ENCODE results near the gene EXTL2.

EXTL2 gene

DNA sequence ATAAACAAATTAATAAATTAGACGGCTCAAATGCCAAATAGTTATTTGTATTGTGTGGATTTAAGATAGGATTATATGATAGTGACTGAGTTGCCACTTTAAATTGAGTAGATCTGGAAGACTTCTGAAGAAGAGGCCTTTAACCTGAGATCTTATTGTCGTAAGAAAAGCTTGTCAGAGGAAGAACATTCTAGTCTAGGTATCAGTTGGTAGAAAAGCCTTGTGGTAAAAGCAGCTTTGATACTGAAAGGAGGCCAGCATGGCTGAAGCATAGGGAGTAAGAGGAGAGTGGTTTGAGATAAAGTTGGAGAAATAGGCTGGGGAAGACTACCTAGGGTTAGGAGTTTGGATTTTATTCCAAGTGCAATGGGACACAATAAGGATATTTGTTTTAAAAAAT, 30.3 kb upstream of the EXTL2 start:
- H3K4me3 ChIP-seq (replicated peaks; ENCODE audit: low read depth, low read length): no peak overlapping the region
- TF ChIP-seq, protein P1, sequence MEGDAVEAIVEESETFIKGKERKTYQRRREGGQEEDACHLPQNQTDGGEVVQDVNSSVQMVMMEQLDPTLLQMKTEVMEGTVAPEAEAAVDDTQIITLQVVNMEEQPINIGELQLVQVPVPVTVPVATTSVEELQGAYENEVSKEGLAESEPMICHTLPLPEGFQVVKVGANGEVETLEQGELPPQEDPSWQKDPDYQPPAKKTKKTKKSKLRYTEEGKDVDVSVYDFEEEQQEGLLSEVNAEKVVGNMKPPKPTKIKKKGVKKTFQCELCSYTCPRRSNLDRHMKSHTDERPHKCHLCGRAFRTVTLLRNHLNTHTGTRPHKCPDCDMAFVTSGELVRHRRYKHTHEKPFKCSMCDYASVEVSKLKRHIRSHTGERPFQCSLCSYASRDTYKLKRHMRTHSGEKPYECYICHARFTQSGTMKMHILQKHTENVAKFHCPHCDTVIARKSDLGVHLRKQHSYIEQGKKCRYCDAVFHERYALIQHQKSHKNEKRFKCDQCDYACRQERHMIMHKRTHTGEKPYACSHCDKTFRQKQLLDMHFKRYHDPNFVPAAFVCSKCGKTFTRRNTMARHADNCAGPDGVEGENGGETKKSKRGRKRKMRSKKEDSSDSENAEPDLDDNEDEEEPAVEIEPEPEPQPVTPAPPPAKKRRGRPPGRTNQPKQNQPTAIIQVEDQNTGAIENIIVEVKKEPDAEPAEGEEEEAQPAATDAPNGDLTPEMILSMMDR (IDR thresholded peaks at IDR 0.05; ENCODE audit: low read depth, low read length, missing control alignments): no peak
- DNase-seq (ENCODE audit: extremely low read depth, low read depth): no peak

DNA sequence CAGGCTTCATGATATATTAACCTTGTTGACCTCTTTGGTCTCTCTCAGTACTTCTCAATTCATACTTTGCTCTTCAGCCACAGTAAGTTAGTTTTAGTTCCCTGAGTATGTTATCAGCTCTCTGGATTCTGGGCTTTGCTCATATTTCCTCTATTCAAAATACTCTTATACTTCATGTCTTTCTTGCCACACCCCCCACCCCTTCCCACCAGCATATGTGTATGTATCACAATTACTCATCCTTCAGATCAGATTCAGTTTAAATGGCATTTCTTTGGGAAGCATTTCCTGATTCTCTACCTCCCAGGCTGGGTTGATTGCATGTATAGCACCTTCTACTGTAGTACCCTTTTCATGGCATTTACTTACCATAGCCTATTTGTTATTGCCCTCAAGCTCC, 29.6 kb upstream of the EXTL2 start:
- H3K4me3 ChIP-seq (replicated peaks; ENCODE audit: low read depth, low read length): no peak overlapping the region
- TF ChIP-seq, protein P1 (IDR thresholded peaks at IDR 0.05; ENCODE audit: low read depth, low read length, missing control alignments): no peak
- DNase-seq (ENCODE audit: extremely low read depth, low read depth): no peak

- no peak overlapping the region for H3K4me3 ChIP-seq (replicated peaks; ENCODE audit: low read depth, low read length)
- TF ChIP-seq, protein P1 (IDR thresholded peaks at IDR 0.05; ENCODE audit: low read depth, low read length, missing control alignments): peak; percentile 33
- DNase-seq (ENCODE audit: extremely low read depth, low read depth): peak; percentile 33
Measured at GRCh38 chr1:100921110-100921706, 26.6 kb upstream of the EXTL2 start.

DNA sequence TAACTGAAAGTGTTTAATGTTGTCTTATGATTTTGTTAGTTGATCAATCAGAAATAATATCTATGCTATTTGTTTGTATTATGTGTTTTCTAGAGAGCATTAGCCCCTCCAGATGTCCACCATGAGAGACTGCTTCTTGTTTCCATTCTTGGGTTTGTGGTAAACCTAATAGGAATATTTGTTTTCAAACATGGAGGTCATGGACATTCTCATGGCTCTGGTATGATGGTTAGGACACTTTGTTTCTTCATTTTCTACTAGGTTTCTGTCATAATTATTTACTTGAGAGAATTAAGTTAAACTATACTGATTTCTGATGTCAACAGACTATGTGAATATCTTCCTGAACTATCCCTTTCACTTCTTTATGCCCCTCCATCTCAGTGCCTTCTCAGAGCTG, 17.4 kb upstream of the EXTL2 start:
- H3K4me3 ChIP-seq (replicated peaks; ENCODE audit: low read depth, low read length): no peak overlapping the region
- DNase-seq (ENCODE audit: extremely low read depth, low read depth): no peak
- TF ChIP-seq, protein P1 (IDR thresholded peaks at IDR 0.05; ENCODE audit: low read depth, low read length, missing control alignments): no peak

- TF ChIP-seq, protein P1 (IDR thresholded peaks at IDR 0.05; ENCODE audit: low read depth, low read length, missing control alignments): no peak
- no peak for DNase-seq (ENCODE audit: extremely low read depth, low read depth)
- H3K4me3 ChIP-seq (replicated peaks; ENCODE audit: low read depth, low read length): no peak overlapping the region
Measured at GRCh38 chr1:100909018-100909417, 14.4 kb upstream of the EXTL2 start.

DNA sequence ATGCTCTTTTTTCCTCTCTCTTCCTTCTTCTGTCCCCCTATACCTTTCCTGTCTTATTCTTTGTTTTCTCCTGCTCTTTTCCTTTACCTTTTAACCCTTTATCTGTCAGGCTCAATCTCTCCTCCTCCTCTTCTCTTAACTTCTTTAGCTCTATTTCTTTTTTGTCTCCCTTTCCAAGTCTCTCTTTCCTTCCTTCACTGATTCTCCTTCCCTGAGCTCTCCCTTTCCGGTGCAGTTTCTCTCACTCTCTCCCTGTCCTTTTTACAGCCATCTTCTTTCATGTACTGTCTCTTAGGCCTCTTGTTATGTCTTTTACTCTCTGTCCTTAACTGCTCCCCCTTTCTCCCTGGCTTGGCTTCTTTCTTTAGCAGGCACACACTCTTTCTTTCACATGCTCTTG, 13.2 kb upstream of the EXTL2 start:
- no peak overlapping the region for H3K4me3 ChIP-seq (replicated peaks; ENCODE audit: low read depth, low read length)
- no peak for DNase-seq (ENCODE audit: extremely low read depth, low read depth)
- TF ChIP-seq, protein P1 (IDR thresholded peaks at IDR 0.05; ENCODE audit: low read depth, low read length, missing control alignments): no peak

- DNase-seq (ENCODE audit: extremely low read depth, low read depth): no peak
- H3K4me3 ChIP-seq (replicated peaks; ENCODE audit: low read depth, low read length): no peak overlapping the region
- TF ChIP-seq, protein P1 (IDR thresholded peaks at IDR 0.05; ENCODE audit: low read depth, low read length, missing control alignments): no peak
Measured at GRCh38 chr1:100905181-100905580, 10.5 kb upstream of the EXTL2 start.
